Karpas-422 (cell line): Measurements from ENCODE around the gene PRDM16. TPM values are rescaled to one million over a fixed set of nuclear protein-coding genes. Genes with fewer than 3 reads are reported as not detected.

Experiments used
- DNase-seq: peaks from one replicate; pipeline ENCODE4 v3.0.0-alpha.2; 2015
- H2AFZ ChIP-seq: fragments of 200-600 bp; sonication (generic); 2 replicates; pipeline ENCODE4 v1.6.1; 2014; ENCODE audit warnings: antibody characterized with exemption, low read length, mixed read lengths
- H3K27ac ChIP-seq: fragments of 200-600 bp; sonication (generic); 2 replicates; pipeline ENCODE4 v1.5.1; 2014; ENCODE audit warnings: mild to moderate bottlenecking, low read length, moderate library complexity
- H3K27me3 ChIP-seq: fragments of 200-600 bp; sonication (generic); 2 replicates; pipeline ENCODE4 v1.6.1; 2014; ENCODE audit warnings: low read length, mixed read lengths
- H3K36me3 ChIP-seq: fragments of 200-600 bp; sonication (generic); 2 replicates; pipeline ENCODE4 v1.6.1; 2014; ENCODE audit warnings: low read length, mixed read lengths; ENCODE audit not compliant: insufficient read depth
- H3K4me1 ChIP-seq: fragments of 200-600 bp; sonication (generic); 2 replicates; pipeline ENCODE4 v1.6.1; 2014; ENCODE audit warnings: mild to moderate bottlenecking, low read length, mixed read lengths
- H3K4me2 ChIP-seq: fragments of 200-600 bp; sonication (generic); 2 replicates; pipeline ENCODE4 v1.6.1; 2014; ENCODE audit warnings: low read length, low read depth, mild to moderate bottlenecking; ENCODE audit not compliant: poor library complexity, severe bottlenecking
- H3K4me3 ChIP-seq: fragments of 200-600 bp; sonication (generic); 2 replicates; pipeline ENCODE4 v1.5.1; 2014; ENCODE audit warnings: mild to moderate bottlenecking, antibody characterized with exemption, low read length, mixed read lengths
- H3K79me2 ChIP-seq: fragments of 200-600 bp; sonication (generic); 2 replicates; pipeline ENCODE4 v1.6.1; 2014; ENCODE audit warnings: mild to moderate bottlenecking, low read length, mixed read lengths
- H3K9ac ChIP-seq: fragments of 200-600 bp; sonication (generic); 2 replicates; pipeline ENCODE4 v1.6.0; 2014; ENCODE audit warnings: low read length
- H3K9me2 ChIP-seq: fragments of 200-600 bp; sonication (generic), shearing (Covaris generic); replicated peaks from 2 replicates; pipeline ENCODE4 v1.6.0; 2014; ENCODE audit warnings: mild to moderate bottlenecking, low read length, moderate library complexity; ENCODE audit not compliant: insufficient read depth
- H3K9me3 ChIP-seq: fragments of 300-700, 200-600 bp; sonication (generic); 2 replicates; pipeline ENCODE4 v1.6.1; 2014; ENCODE audit warnings: low read length, mixed read lengths
- H4K20me1 ChIP-seq: fragments of 200-600 bp; sonication (generic); 2 replicates; pipeline ENCODE4 v1.6.1; 2014; ENCODE audit warnings: mild to moderate bottlenecking, antibody characterized with exemption, low read length, low read depth; ENCODE audit not compliant: insufficient read depth
- total RNA-seq: library from RNA; depleted of rRNA; stranded (reverse); fragments of >200 nt; shearing (Covaris generic); gene quantifications from 2 replicates; pipeline ENCODE4 v1.2.3, GENCODE V29; 2014; ENCODE audit warnings: low replicate concordance

Gene PRDM16
- total RNA-seq, 1 experiment from 2014 or later: not detected

DNA sequence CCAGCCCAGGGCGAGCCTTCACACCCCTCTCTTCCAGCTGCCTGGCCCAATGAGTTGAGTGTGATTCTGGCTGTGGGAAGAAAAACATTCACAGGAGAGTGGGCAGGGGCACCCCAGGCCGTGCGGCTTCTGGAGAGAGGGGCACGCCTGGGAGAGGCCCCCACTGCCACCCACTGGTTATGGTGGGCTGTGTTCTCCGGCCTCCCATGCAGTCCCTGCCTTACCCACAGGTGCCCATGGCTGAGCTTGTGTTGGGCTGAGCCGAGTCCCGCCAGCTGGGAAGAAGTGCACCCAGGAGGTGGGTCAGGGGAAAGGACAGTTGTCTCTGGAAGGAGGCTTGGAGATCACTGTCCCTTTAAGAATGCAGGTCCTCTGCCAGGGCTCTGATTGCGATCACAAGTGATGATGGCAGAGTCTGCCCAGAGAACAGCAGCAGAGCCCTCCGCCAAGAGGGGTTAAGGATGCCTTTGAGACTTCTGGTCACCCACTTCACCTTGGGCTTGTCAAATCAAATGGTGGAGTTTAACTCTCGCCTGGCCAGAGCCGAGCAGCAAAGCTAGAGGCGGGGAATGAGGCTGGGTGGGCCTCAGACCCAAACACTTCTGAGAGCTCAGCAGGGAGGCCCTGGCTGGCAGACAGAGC, 260.8 kb downstream of the PRDM16 start:
- Histone ChIP-seq H3K4me2 (no peak overlapping the region), H3K27me3 (no peaks in the 10 kb centered on the region), H3K9ac (no peak overlapping the region), H2AFZ (no peak overlapping the region), H4K20me1 (no peaks in the 10 kb centered on the region), H3K36me3 (no peaks in the 10 kb centered on the region), H3K9me2 (no peaks in the 10 kb centered on the region), H3K4me3 (no peak overlapping the region), H3K4me1 (no peaks in the 10 kb centered on the region), H3K79me2 (no peaks in the 10 kb centered on the region), H3K27ac (no peak overlapping the region), H3K9me3 (no peaks in the 10 kb centered on the region)
- DNase-seq: no peak

DNA sequence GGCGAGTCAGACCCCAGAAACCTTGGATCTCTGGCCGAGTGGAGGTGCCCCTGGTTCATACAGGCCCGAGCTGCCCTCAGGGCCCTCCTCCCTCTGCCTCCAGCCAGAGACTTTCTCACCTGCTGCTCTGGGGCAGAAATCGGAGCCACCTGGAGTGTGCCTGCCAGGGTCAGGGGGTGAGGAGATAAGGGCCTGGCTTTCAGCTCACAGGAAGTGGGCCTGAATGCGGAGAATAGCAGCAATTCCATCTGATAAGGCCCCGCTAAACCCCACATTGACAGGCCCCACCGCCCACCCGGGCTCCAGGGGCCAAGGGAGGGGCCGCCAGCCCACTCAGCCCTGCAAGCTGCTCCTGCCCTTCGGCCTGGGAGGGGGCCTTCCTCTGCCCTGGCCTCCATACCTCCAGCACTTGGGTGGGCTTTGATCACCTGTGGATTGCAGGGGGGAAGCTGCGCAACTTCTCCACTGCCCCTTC, 261.8 kb downstream of the PRDM16 start:
- Histone ChIP-seq H3K9ac (no peak overlapping the region), H3K9me3 (no peaks in the 10 kb centered on the region), H3K36me3 (no peaks in the 10 kb centered on the region), H2AFZ (no peak overlapping the region), H3K4me3 (no peak overlapping the region), H3K9me2 (no peaks in the 10 kb centered on the region), H3K27me3 (no peaks in the 10 kb centered on the region), H3K4me1 (no peaks in the 10 kb centered on the region), H3K4me2 (no peak overlapping the region), H3K27ac (no peak overlapping the region), H3K79me2 (no peaks in the 10 kb centered on the region), H4K20me1 (no peaks in the 10 kb centered on the region)
- no peak for DNase-seq

DNA sequence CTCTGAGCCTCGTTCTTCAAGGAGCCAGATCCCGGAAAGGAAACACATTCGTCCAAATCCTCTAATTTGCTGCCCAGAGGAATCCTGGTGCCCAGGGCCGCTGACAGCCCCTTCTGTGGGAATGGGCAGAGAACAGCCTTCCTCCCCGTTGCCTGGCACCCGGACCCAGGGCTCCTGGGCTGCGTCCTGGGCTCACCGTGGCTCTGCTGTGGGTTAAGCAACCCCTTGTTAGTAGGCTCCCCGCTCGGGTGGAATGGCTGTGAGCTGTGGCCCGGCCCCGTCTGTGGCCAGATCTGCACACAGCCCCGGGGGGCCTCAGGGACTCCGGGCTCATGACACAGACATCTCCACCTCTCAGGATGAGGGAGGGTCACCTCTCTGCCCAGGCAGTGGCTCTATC, 262.6 kb downstream of the PRDM16 start:
- H3K9me3 ChIP-seq: peaks cover 5% of the 10 kb centered on the region; the same call in 1 of the 2 replicates
- H3K4me1 ChIP-seq: no peaks in the 10 kb centered on the region
- no peak overlapping the region for H3K9ac ChIP-seq
- H3K79me2 ChIP-seq: no peaks in the 10 kb centered on the region
- no peak overlapping the region for H3K27ac ChIP-seq
- H4K20me1 ChIP-seq: no peaks in the 10 kb centered on the region
- H3K36me3 ChIP-seq: no peaks in the 10 kb centered on the region
- H3K4me3 ChIP-seq: no peak overlapping the region
- no peak overlapping the region for H3K4me2 ChIP-seq
- H3K9me2 ChIP-seq: no peaks in the 10 kb centered on the region
- H2AFZ ChIP-seq: no peak overlapping the region
- H3K27me3 ChIP-seq: no peaks in the 10 kb centered on the region
- DNase-seq: no peak

DNA sequence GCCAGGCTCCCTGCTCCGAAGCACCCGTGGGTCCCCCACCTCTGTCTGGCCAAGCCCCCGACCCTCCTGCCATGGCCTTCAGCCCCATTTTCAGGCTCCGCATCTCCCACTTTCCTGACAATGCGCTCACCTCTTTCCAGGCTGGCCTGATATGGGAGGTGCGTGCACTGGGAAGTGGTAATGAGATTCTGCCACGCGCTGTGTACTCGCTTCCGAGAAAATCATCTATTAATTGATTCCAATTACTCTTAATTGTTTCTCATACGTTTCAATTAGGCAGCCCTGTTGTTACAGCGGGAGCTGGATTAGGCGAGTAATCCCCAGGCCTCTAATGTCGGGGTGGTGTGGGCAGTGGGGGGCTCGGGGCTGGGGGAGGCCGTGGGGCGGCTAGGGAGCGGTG, 263.0 kb downstream of the PRDM16 start:
- no peaks in the 10 kb centered on the region for H3K4me1 ChIP-seq
- DNase-seq: no peak
- H3K4me3 ChIP-seq: no peak overlapping the region
- no peaks in the 10 kb centered on the region for H3K27me3 ChIP-seq
- no peak overlapping the region for H3K4me2 ChIP-seq
- no peaks in the 10 kb centered on the region for H3K9me2 ChIP-seq
- H4K20me1 ChIP-seq: no peaks in the 10 kb centered on the region
- H2AFZ ChIP-seq: no peak overlapping the region
- H3K36me3 ChIP-seq: no peaks in the 10 kb centered on the region
- H3K9ac ChIP-seq: no peak overlapping the region
- peaks cover 10% of the 10 kb centered on the region; the same call in 1 of the 2 replicates for H3K9me3 ChIP-seq
- no peaks in the 10 kb centered on the region for H3K79me2 ChIP-seq
- H3K27ac ChIP-seq: no peak overlapping the region

DNA sequence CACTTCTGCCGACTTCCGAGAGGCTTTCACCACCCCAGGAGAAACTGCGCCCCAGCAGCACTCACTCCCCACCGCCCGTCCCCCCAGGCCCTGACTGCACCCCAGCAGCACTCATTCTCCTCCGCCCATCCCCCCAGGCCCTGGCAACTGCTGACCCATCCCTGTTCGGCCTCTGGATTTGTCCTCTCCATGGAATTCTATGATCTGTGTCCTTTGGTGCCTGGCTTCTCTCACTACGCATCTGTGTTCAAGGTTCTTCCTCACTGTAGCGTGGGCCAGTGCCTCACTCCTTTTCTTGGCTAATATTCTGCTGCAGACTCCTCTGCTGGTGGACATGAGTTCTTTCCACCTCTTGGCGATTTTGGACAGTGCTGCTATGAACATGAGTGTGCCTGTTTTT, 263.7 kb downstream of the PRDM16 start:
- no peak overlapping the region for H3K9ac ChIP-seq

DNA sequence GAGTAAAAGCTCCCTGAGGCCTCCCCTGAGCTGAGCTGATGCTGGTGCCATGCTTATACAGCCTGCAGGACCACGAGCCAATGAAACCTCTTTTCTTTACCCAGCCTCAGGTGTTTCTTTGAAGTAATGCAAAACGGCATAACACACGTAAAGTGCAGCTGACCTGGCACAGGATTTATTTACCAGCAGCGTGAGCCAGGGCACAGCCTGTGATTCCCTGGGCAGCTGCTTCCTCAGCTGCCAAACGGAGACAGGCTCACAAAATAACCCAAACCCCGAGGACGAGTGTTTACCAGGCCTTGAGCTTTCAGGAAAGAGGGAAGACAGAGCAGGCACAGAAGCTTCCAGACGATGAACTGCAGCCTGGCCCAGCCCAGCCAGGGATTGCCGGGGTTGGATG, 264.9 kb downstream of the PRDM16 start:
- no peak overlapping the region for H3K4me2 ChIP-seq
- no peaks in the 10 kb centered on the region for H4K20me1 ChIP-seq
- H3K9me3 ChIP-seq: peaks cover 10% of the 10 kb centered on the region; the same call in 1 of the 2 replicates
- no peaks in the 10 kb centered on the region for H3K4me1 ChIP-seq
- no peak overlapping the region for H3K9ac ChIP-seq
- H3K4me3 ChIP-seq: no peak overlapping the region
- H3K27me3 ChIP-seq: no peaks in the 10 kb centered on the region
- no peak overlapping the region for H2AFZ ChIP-seq
- H3K79me2 ChIP-seq: no peaks in the 10 kb centered on the region
- no peaks in the 10 kb centered on the region for H3K36me3 ChIP-seq
- DNase-seq: no peak
- no peak overlapping the region for H3K27ac ChIP-seq
- no peaks in the 10 kb centered on the region for H3K9me2 ChIP-seq

More for the DNA sequence above, 263.7 kb downstream of the PRDM16 start:
- no peak for DNase-seq
- Histone ChIP-seq H3K27me3 (no peaks in the 10 kb centered on the region), H3K79me2 (no peaks in the 10 kb centered on the region), H3K9me3 (peaks cover 10% of the 10 kb centered on the region; the same call in 1 of the 2 replicates), H3K4me2 (no peak overlapping the region), H2AFZ (no peak overlapping the region), H3K27ac (no peak overlapping the region), H3K36me3 (no peaks in the 10 kb centered on the region), H3K4me3 (no peak overlapping the region), H4K20me1 (no peaks in the 10 kb centered on the region), H3K4me1 (no peaks in the 10 kb centered on the region), H3K9me2 (no peaks in the 10 kb centered on the region)

DNA sequence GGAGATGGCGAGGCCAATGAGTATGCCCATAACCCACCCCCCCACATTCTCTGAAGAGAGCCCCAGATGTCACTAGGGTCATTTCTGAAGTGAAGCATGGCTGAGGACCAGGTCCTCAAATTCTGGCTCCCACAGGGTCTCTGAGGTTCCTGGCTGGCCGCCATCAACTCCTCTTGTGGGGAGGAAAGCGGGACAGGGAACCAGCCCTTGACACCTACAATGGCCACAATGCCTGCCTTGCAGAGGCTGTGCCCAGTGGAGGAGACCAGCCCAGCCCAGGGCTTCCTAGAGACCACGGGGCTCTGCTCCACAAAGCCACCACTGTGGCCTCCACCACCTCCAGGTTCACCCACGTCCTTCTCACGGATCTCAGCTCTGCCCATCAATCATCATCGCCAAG, 265.4 kb downstream of the PRDM16 start:
- DNase-seq: no peak
- no peaks in the 10 kb centered on the region for H3K79me2 ChIP-seq
- H3K9ac ChIP-seq: no peak overlapping the region
- no peaks in the 10 kb centered on the region for H3K9me2 ChIP-seq
- no peak overlapping the region for H3K27ac ChIP-seq
- no peaks in the 10 kb centered on the region for H3K27me3 ChIP-seq
- no peaks in the 10 kb centered on the region for H3K36me3 ChIP-seq
- peaks cover 10% of the 10 kb centered on the region; the same call in 1 of the 2 replicates for H3K9me3 ChIP-seq
- H3K4me1 ChIP-seq: no peaks in the 10 kb centered on the region
- H3K4me2 ChIP-seq: no peak overlapping the region
- no peak overlapping the region for H2AFZ ChIP-seq
- no peaks in the 10 kb centered on the region for H4K20me1 ChIP-seq
- H3K4me3 ChIP-seq: no peak overlapping the region

DNA sequence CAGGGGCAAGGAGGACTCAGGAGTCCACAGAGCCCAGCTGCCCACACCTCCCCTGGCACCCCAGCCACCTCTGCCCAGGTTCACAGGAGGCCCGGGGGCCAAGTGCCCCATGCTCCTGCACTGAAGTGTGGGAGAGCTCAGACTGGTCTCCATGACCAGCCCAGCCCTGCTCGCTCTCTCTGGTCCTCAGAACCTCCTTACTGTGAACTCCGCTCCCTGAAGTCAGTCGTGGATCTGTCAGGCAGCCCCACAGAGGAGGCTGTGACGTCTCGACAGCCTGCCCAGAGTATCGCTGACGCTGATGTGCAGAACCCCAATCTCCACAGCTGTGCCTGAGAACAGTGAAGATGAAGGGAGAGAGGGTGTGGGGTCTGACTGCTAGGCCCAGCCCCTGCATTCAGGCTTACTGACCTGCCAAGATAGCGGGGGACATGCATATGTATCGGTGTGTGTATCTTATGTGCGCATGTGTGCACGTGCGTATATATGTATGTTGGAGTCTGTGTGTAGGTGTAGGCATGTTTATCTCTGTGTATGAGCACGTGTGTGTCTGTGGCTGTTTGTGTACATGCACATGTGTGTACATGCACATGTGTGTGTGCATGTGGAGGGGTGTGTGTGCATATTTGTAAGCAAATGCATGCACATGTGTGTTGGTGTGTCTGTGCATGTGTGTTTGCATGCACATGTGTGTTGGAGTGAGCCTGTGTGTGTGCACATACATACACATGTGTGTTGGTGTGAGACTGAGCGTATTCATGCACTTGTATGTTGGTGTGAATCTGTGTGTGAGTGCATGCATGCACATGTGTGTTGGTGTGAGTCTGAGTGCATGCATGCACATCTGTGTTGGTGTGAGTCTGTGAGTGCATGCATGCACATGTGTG, 267.0 kb downstream of the PRDM16 start:
- Histone ChIP-seq H3K79me2 (no peaks in the 10 kb centered on the region), H3K9ac (no peak overlapping the region), H3K27me3 (no peaks in the 10 kb centered on the region), H3K4me2 (no peak overlapping the region), H3K36me3 (no peaks in the 10 kb centered on the region), H3K27ac (no peak overlapping the region), H2AFZ (no peak overlapping the region), H3K4me1 (no peaks in the 10 kb centered on the region), H3K9me2 (no peaks in the 10 kb centered on the region), H3K9me3 (peaks cover 10% of the 10 kb centered on the region; the same call in 1 of the 2 replicates), H4K20me1 (no peaks in the 10 kb centered on the region), H3K4me3 (no peak overlapping the region)
- no peak for DNase-seq
